WTC11 (cell line): Measurements from ENCODE around the gene FNDC3B. TPM values are rescaled to one million over a fixed set of nuclear protein-coding genes. Genes with fewer than 3 reads are reported as not detected.
A peak's percentile ranks its signal among the peaks of the same experiment; 100 is the strongest.

Experiments
- ATAC-seq: fragments of 200-7000 bp; cut with Tn5 transposase; 2 replicates; pipeline ENCODE4 v1.10.0; 2021; ENCODE audit warnings: mild to moderate bottlenecking, moderate library complexity
- CTCF ChIA-PET: fragments of 300-600 bp; sonication (Branson Sonifier 250); formaldehyde crosslinking; loops from one replicate; lab custom pipeline; 2021; ENCODE audit warnings: antibody characterized with exemption; lab: Charles Lee
- POLR2A ChIA-PET: fragments of 350-600 bp; sonication (Branson Sonifier 250); formaldehyde crosslinking; loops from one replicate; lab custom pipeline; 2021; ENCODE audit warnings: antibody characterized with exemption; lab: Charles Lee
- DNase-seq: peaks from one replicate; pipeline ENCODE4 v3.0.0; 2021; ENCODE audit warnings: low spot score
- H3K27ac Mint-ChIP-seq: 2 replicates; pipeline ENCODE4 v1.8.0; 2021; ENCODE audit warnings: mixed read lengths
- H3K27me3 Mint-ChIP-seq: 2 replicates; pipeline ENCODE4 v1.8.0; 2021; ENCODE audit warnings: low read depth, mild to moderate bottlenecking, moderate library complexity, mixed read lengths
- H3K36me3 Mint-ChIP-seq: 2 replicates; pipeline ENCODE4 v1.8.0; 2021; ENCODE audit warnings: mixed read lengths
- H3K4me1 Mint-ChIP-seq: 2 replicates; pipeline ENCODE4 v1.8.0; 2022; ENCODE audit warnings: mixed read lengths
- H3K4me3 Mint-ChIP-seq: 2 replicates; pipeline ENCODE4 v1.8.0; 2021; ENCODE audit warnings: mild to moderate bottlenecking, moderate library complexity, mixed read lengths
- H3K9me3 Mint-ChIP-seq: 2 replicates; pipeline ENCODE4 v1.8.0; 2021; ENCODE audit warnings: mixed read lengths
- AFF4 ChIP-seq: sonication (generic); formaldehyde crosslinking; IDR thresholded peaks from 2 replicates; pipeline ENCODE4 v1.8.1; 2023; ENCODE audit warnings: mild to moderate bottlenecking, missing genetic modification reagents, borderline replicate concordance
- AR ChIP-seq: fragments of 250-450 bp; sonication (Bioruptor Pico); IDR thresholded peaks from 2 replicates; pipeline ENCODE4 v1.9.0; 2021; ENCODE audit warnings: mild to moderate bottlenecking
- ATF6 ChIP-seq: sonication (generic); formaldehyde crosslinking; IDR thresholded peaks from 2 replicates; pipeline ENCODE4 v1.8.1; 2023; ENCODE audit warnings: mild to moderate bottlenecking, missing genetic modification reagents
- CREB1 ChIP-seq: sonication (generic); formaldehyde crosslinking; IDR thresholded peaks from 2 replicates; pipeline ENCODE4 v1.8.0; 2023; ENCODE audit warnings: mild to moderate bottlenecking, missing genetic modification reagents
- CREM ChIP-seq: sonication (generic); formaldehyde crosslinking; IDR thresholded peaks from 2 replicates; pipeline ENCODE4 v1.8.1; 2022; ENCODE audit warnings: mild to moderate bottlenecking, missing genetic modification reagents, moderate library complexity
- ELF4 ChIP-seq: sonication (generic); formaldehyde crosslinking; IDR thresholded peaks from 2 replicates; pipeline ENCODE4 v1.8.1; 2022; ENCODE audit warnings: low read depth, mild to moderate bottlenecking, moderate library complexity, missing genetic modification reagents
- FOXP1 ChIP-seq: sonication (generic); formaldehyde crosslinking; IDR thresholded peaks from 2 replicates; pipeline ENCODE4 v1.8.0; 2022; ENCODE audit warnings: missing genetic modification reagents, mild to moderate bottlenecking, moderate library complexity, borderline replicate concordance
- HMGA2 ChIP-seq: fragments of 250-450 bp; sonication (Bioruptor Pico); IDR thresholded peaks from 2 replicates; pipeline ENCODE4 v1.4.0; 2021; ENCODE audit warnings: mild to moderate bottlenecking, moderate library complexity
- KAT7 ChIP-seq: sonication (generic); formaldehyde crosslinking; IDR thresholded peaks from 2 replicates; pipeline ENCODE4 v1.8.1; 2023; ENCODE audit warnings: missing genetic modification reagents, mild to moderate bottlenecking, borderline replicate concordance
- MAX ChIP-seq: sonication (generic); formaldehyde crosslinking; IDR thresholded peaks from 2 replicates; pipeline ENCODE4 v1.8.0; 2022; ENCODE audit warnings: mild to moderate bottlenecking, missing genetic modification reagents
- NR1H2 ChIP-seq: sonication (generic); formaldehyde crosslinking; IDR thresholded peaks from 2 replicates; pipeline ENCODE4 v1.9.0; 2021; ENCODE audit warnings: mild to moderate bottlenecking, moderate library complexity, missing genetic modification reagents
- OVOL2 ChIP-seq: fragments of 250-450 bp; sonication (Bioruptor Pico); IDR thresholded peaks from 2 replicates; pipeline ENCODE4 v1.9.0; 2021; ENCODE audit warnings: mild to moderate bottlenecking, borderline replicate concordance
- PRDM15 ChIP-seq: sonication (generic); formaldehyde crosslinking; IDR thresholded peaks from 2 replicates; pipeline ENCODE4 v1.8.0; 2022; ENCODE audit warnings: missing genetic modification reagents
- PREB ChIP-seq: sonication (generic); formaldehyde crosslinking; IDR thresholded peaks from 2 replicates; pipeline ENCODE4 v1.8.1; 2022; ENCODE audit warnings: mild to moderate bottlenecking, missing genetic modification reagents, moderate library complexity, borderline replicate concordance
- RORB ChIP-seq: fragments of 250-450 bp; sonication (Bioruptor Pico); IDR thresholded peaks from 2 replicates; pipeline ENCODE4 v1.9.0; 2021; ENCODE audit warnings: mild to moderate bottlenecking
- TCF7 ChIP-seq: sonication (generic); formaldehyde crosslinking; IDR thresholded peaks from 2 replicates; pipeline ENCODE4 v1.8.0; 2022; ENCODE audit warnings: mild to moderate bottlenecking, low read depth, missing genetic modification reagents, moderate library complexity
- ZBTB21 ChIP-seq: sonication (generic); formaldehyde crosslinking; IDR thresholded peaks from 2 replicates; pipeline ENCODE4 v1.8.1; 2023; ENCODE audit warnings: mild to moderate bottlenecking, missing genetic modification reagents, borderline replicate concordance
- ZBTB43 ChIP-seq: sonication (generic); formaldehyde crosslinking; IDR thresholded peaks from 2 replicates; pipeline ENCODE4 v1.8.1; 2023; ENCODE audit warnings: mild to moderate bottlenecking, missing genetic modification reagents
- ZNF138 ChIP-seq: sonication (generic); formaldehyde crosslinking; conservative IDR thresholded peaks from 2 replicates; pipeline ENCODE4 v1.8.1; 2022; ENCODE audit warnings: mild to moderate bottlenecking, moderate library complexity, missing genetic modification reagents
- ZNF263 ChIP-seq: sonication (generic); formaldehyde crosslinking; IDR thresholded peaks from 2 replicates; pipeline ENCODE4 v1.8.1; 2022; ENCODE audit warnings: low read depth, mild to moderate bottlenecking, moderate library complexity, missing genetic modification reagents
- total RNA-seq: library from RNA; stranded (reverse); gene quantifications from 3 replicates; pipeline ENCODE4 v1.2.3, GENCODE V29; 2021

Gene FNDC3B
- total RNA-seq, 1 experiment from 2014 or later, result 42.8 TPM

- Mint-ChIP-seq H3K27me3 (no peaks in the 10 kb centered on the region), H3K4me3 (no peak overlapping the region), H3K36me3 (peaks cover 7% of the 10 kb centered on the region), H3K9me3 (no peaks in the 10 kb centered on the region), H3K27ac (peak overlapping the region; percentile 44; the same call in 1 of the 2 replicates), H3K4me1 (peaks cover 8% of the 10 kb centered on the region)
- POLR2A ChIA-PET, result no interaction called here
- ATAC-seq, result no peak
- CTCF ChIA-PET, result no interaction called here
- no peak for DNase-seq
- TF ChIP-seq ATF6 (CRISPR knock-in tag), result no peak
- no peak for TF ChIP-seq OVOL2 (CRISPR knock-in tag)
- no peak for TF ChIP-seq PREB (CRISPR knock-in tag)
- no peak for TF ChIP-seq MAX (CRISPR knock-in tag)
- no peak for TF ChIP-seq ZBTB43
- TF ChIP-seq KAT7 (CRISPR knock-in tag), result no peak
- TF ChIP-seq CREM (CRISPR knock-in tag), result no peak
- TF ChIP-seq HMGA2 (CRISPR knock-in tag), result no peak
These were observed 239.8 kb downstream of the FNDC3B start for GRCh38 chr3:172279191-172279640.

- POLR2A ChIA-PET, result no interaction called here
- Mint-ChIP-seq H3K27ac (no peak overlapping the region), H3K4me1 (peaks cover 8% of the 10 kb centered on the region), H3K9me3 (no peaks in the 10 kb centered on the region), H3K36me3 (peaks cover 7% of the 10 kb centered on the region), H3K4me3 (no peak overlapping the region), H3K27me3 (no peaks in the 10 kb centered on the region)
- CTCF ChIA-PET, result interaction anchor here (0.9 to 1.0 kb wide), 3 partner anchors 9 to 245 kb away, joined by 3 to 4 read pairs (median 3); no protein-coding TSS in a partner anchor
- DNase-seq (no peak), ATAC-seq (no peak)
- TF ChIP-seq AR (CRISPR knock-in tag), result no peak
- TF ChIP-seq CREB1 (CRISPR knock-in tag), result no peak
- TF ChIP-seq CREM (CRISPR knock-in tag), result no peak
- TF ChIP-seq ZNF138 (CRISPR knock-in tag), result no peak
- no peak for TF ChIP-seq FOXP1 (CRISPR knock-in tag)
- TF ChIP-seq ELF4 (CRISPR knock-in tag), result no peak
- no peak for TF ChIP-seq ZBTB21 (CRISPR knock-in tag)
- no peak for TF ChIP-seq NR1H2 (CRISPR knock-in tag)
- TF ChIP-seq KAT7 (CRISPR knock-in tag), result no peak
- no peak for TF ChIP-seq PRDM15 (CRISPR knock-in tag)
- TF ChIP-seq TCF7 (CRISPR knock-in tag), result no peak
- no peak for TF ChIP-seq ZNF263 (CRISPR knock-in tag)
- no peak for TF ChIP-seq AFF4 (CRISPR knock-in tag)
- TF ChIP-seq RORB (CRISPR knock-in tag), result no peak
These were observed 240.6 kb downstream of the FNDC3B start for GRCh38 chr3:172279974-172280373.
